Measurements from ENCODE around the gene RPTOR. TPM values are rescaled to one million over a fixed set of nuclear protein-coding genes. Genes with fewer than 3 reads are reported as not detected.

Gene RPTOR
- total RNA-seq, 1 donor: 30.0 TPM

- peak; percentile 27 for DNase-seq (ENCODE audit: low read depth)
- no peak overlapping the region for H3K4me3 ChIP-seq (ENCODE audit: low read depth, low read length)
- no peak for TF ChIP-seq CTCF (IDR thresholded peaks at IDR 0.05; ENCODE audit: insufficient read depth, low read length)
These were observed 348.4 kb downstream of the RPTOR start for GRCh38 chr17:80892900-80893603.

- no peak for DNase-seq (ENCODE audit: low read depth)
- TF ChIP-seq CTCF (IDR thresholded peaks at IDR 0.05; ENCODE audit: insufficient read depth, low read length): no peak
- H3K4me3 ChIP-seq (ENCODE audit: low read depth, low read length): no peak overlapping the region
These were observed 349.2 kb downstream of the RPTOR start for GRCh38 chr17:80893604-80894438.

- no peak for DNase-seq (ENCODE audit: low read depth)
- TF ChIP-seq CTCF (IDR thresholded peaks at IDR 0.05; ENCODE audit: insufficient read depth, low read length): no peak
These were observed 349.7 kb downstream of the RPTOR start for GRCh38 chr17:80894439-80894721.

GRCh38 chr17:80894726-80895125 is 350.1 kb downstream of the RPTOR start:
- no peak for TF ChIP-seq CTCF (IDR thresholded peaks at IDR 0.05; ENCODE audit: insufficient read depth, low read length)
- no peak for DNase-seq (ENCODE audit: low read depth)
- no peak overlapping the region for H3K4me3 ChIP-seq (ENCODE audit: low read depth, low read length)

More at GRCh38 chr17:80894439-80894721, 349.7 kb downstream of the RPTOR start:
- H3K4me3 ChIP-seq (ENCODE audit: low read depth, low read length): no peak overlapping the region

GRCh38 chr17:80895366-80895765 is 350.7 kb downstream of the RPTOR start:
- H3K4me3 ChIP-seq (ENCODE audit: low read depth, low read length): no peak overlapping the region
- TF ChIP-seq CTCF (IDR thresholded peaks at IDR 0.05; ENCODE audit: insufficient read depth, low read length): no peak
- no peak for DNase-seq (ENCODE audit: low read depth)

GRCh38 chr17:80898716-80899115 is 354.1 kb downstream of the RPTOR start:
- no peak for TF ChIP-seq CTCF (IDR thresholded peaks at IDR 0.05; ENCODE audit: insufficient read depth, low read length)
- no peak for DNase-seq (ENCODE audit: low read depth)
- no peak overlapping the region for H3K4me3 ChIP-seq (ENCODE audit: low read depth, low read length)

Measured in fibroblast of the aortic adventitia (primary cell).